MM.1S (cell line): ENCODE measurements around the gene ASPHD1.

ENCODE experiments used
- CTCF ChIP-seq: fragments of 300-600 bp; sonication (generic); IDR thresholded peaks from 2 replicates; pipeline ENCODE4 v1.5.1; 2016; ENCODE audit warnings: antibody characterized with exemption, low read length, mixed read lengths
- EZH2phosphoT487 ChIP-seq: fragments of 300-600 bp; sonication (generic); IDR thresholded peaks from 2 replicates; pipeline ENCODE4 v1.6.1; 2018; ENCODE audit warnings: antibody characterized with exemption, low read length

- TF ChIP-seq CTCF: no peak
- TF ChIP-seq EZH2phosphoT487: no peak
Measured at GRCh38 chr16:29863669-29863984, 36.7 kb upstream of the ASPHD1 start.
